Measurements from ENCODE around the gene CNTNAP2. TPM values are rescaled to one million over a fixed set of nuclear protein-coding genes. Genes with fewer than 3 reads are reported as not detected.

CNTNAP2 gene
- total RNA-seq, 6 experiments from 2014 or later = 0.07 to 0.13 (median 0.12) TPM; not detected in 3

- peaks cover 44% of the 10 kb centered on the region for H3K9me3 Mint-ChIP-seq
- no peak overlapping the region for H3K27ac Mint-ChIP-seq
- no peaks in the 10 kb centered on the region for H3K27me3 Mint-ChIP-seq (ENCODE audit: insufficient read depth)
- DNase-seq = no peak
- no peak overlapping the region for H3K4me3 Mint-ChIP-seq
- TF ChIP-seq CTCF (IDR thresholded peaks at IDR 0.05) = no peak
- H3K36me3 Mint-ChIP-seq (ENCODE audit: low read depth) = no peaks in the 10 kb centered on the region
- H3K4me1 Mint-ChIP-seq (ENCODE audit: low read depth) = no peaks in the 10 kb centered on the region
Observed at GRCh38 chr7:146702898-146703297, 586.3 kb downstream of the CNTNAP2 start.

- no peak overlapping the region for H3K4me3 Mint-ChIP-seq
- no peak overlapping the region for H3K27ac Mint-ChIP-seq
- no peaks in the 10 kb centered on the region for H3K4me1 Mint-ChIP-seq (ENCODE audit: low read depth)
- H3K27me3 Mint-ChIP-seq (ENCODE audit: insufficient read depth) = no peaks in the 10 kb centered on the region
- TF ChIP-seq CTCF (IDR thresholded peaks at IDR 0.05) = no peak
- H3K36me3 Mint-ChIP-seq (ENCODE audit: low read depth) = no peaks in the 10 kb centered on the region
- no peak for DNase-seq
- H3K9me3 Mint-ChIP-seq = peaks cover 31% of the 10 kb centered on the region
Observed at GRCh38 chr7:146709451-146710027, 592.9 kb downstream of the CNTNAP2 start.

- Mint-ChIP-seq H3K27ac (no peak overlapping the region), H3K4me1 (ENCODE audit: low read depth) (no peaks in the 10 kb centered on the region), H3K27me3 (ENCODE audit: insufficient read depth) (no peaks in the 10 kb centered on the region), H3K9me3 (peaks cover 18% of the 10 kb centered on the region), H3K36me3 (ENCODE audit: low read depth) (no peaks in the 10 kb centered on the region), H3K4me3 (no peak overlapping the region)
- DNase-seq = no peak
- no peak for TF ChIP-seq CTCF (IDR thresholded peaks at IDR 0.05)
Observed at GRCh38 chr7:146713205-146713604, 596.6 kb downstream of the CNTNAP2 start.

- peaks cover 23% of the 10 kb centered on the region for H3K9me3 Mint-ChIP-seq
- H3K4me3 Mint-ChIP-seq = no peak overlapping the region
- TF ChIP-seq CTCF (IDR thresholded peaks at IDR 0.05) = no peak
- H3K27ac Mint-ChIP-seq = no peak overlapping the region
- no peak for DNase-seq
- no peaks in the 10 kb centered on the region for H3K4me1 Mint-ChIP-seq (ENCODE audit: low read depth)
- H3K36me3 Mint-ChIP-seq (ENCODE audit: low read depth) = no peaks in the 10 kb centered on the region
- H3K27me3 Mint-ChIP-seq (ENCODE audit: insufficient read depth) = no peaks in the 10 kb centered on the region
Observed at GRCh38 chr7:146713934-146714333, 597.3 kb downstream of the CNTNAP2 start.

GRCh38 chr7:146720195-146720594 lies 603.6 kb downstream of the CNTNAP2 start:
- peaks cover 28% of the 10 kb centered on the region for H3K9me3 Mint-ChIP-seq
- no peaks in the 10 kb centered on the region for H3K4me1 Mint-ChIP-seq (ENCODE audit: low read depth)
- TF ChIP-seq CTCF (IDR thresholded peaks at IDR 0.05) = no peak
- H3K4me3 Mint-ChIP-seq = no peak overlapping the region
- DNase-seq = no peak
- H3K27me3 Mint-ChIP-seq (ENCODE audit: insufficient read depth) = no peaks in the 10 kb centered on the region
- no peak overlapping the region for H3K27ac Mint-ChIP-seq
- H3K36me3 Mint-ChIP-seq (ENCODE audit: low read depth) = no peaks in the 10 kb centered on the region

- DNase-seq = no peak
- no peaks in the 10 kb centered on the region for H3K27me3 Mint-ChIP-seq (ENCODE audit: insufficient read depth)
- no peak for TF ChIP-seq CTCF (IDR thresholded peaks at IDR 0.05)
- H3K9me3 Mint-ChIP-seq = peaks cover 33% of the 10 kb centered on the region
- no peaks in the 10 kb centered on the region for H3K4me1 Mint-ChIP-seq (ENCODE audit: low read depth)
- no peak overlapping the region for H3K27ac Mint-ChIP-seq
- H3K36me3 Mint-ChIP-seq (ENCODE audit: low read depth) = no peaks in the 10 kb centered on the region
- H3K4me3 Mint-ChIP-seq = no peak overlapping the region
Observed at GRCh38 chr7:146722986-146723385, 606.4 kb downstream of the CNTNAP2 start.

All from HFFc6 (cell line).